ENCODE results near the gene PROX1.

The PROX1 gene

GRCh38 chr1:214002472-214002871 lies 14.7 kb downstream of the PROX1 start:
- DNase-seq, result no peak

GRCh38 chr1:214003233-214003632 lies 15.5 kb downstream of the PROX1 start:
- no peak for DNase-seq

- DNase-seq, result no peak
Measured at GRCh38 chr1:214004014-214004413, 16.2 kb downstream of the PROX1 start.

- no peak for DNase-seq
Measured at GRCh38 chr1:214004795-214005194, 17.0 kb downstream of the PROX1 start.

- no peak for DNase-seq
Measured at GRCh38 chr1:214005708-214006107, 17.9 kb downstream of the PROX1 start.

- DNase-seq, result no peak
Measured at GRCh38 chr1:214006845-214007244, 19.1 kb downstream of the PROX1 start.

- DNase-seq, result no peak
Measured at GRCh38 chr1:214008347-214008746, 20.6 kb downstream of the PROX1 start.

GRCh38 chr1:214008791-214009422 lies 21.1 kb downstream of the PROX1 start:
- DNase-seq, result no peak

GRCh38 chr1:214009423-214010196 lies 21.8 kb downstream of the PROX1 start:
- no peak for DNase-seq

GRCh38 chr1:214010197-214010573 lies 22.4 kb downstream of the PROX1 start:
- no peak for DNase-seq

GRCh38 chr1:214010717-214011116 lies 22.9 kb downstream of the PROX1 start:
- DNase-seq, result no peak

- no peak for DNase-seq
Measured at GRCh38 chr1:214012418-214012817, 24.6 kb downstream of the PROX1 start.

- no peak for DNase-seq
Measured at GRCh38 chr1:214013614-214014377, 26.0 kb downstream of the PROX1 start.

- DNase-seq, result no peak
Measured at GRCh38 chr1:214014730-214015129, 27.0 kb downstream of the PROX1 start.

- no peak for DNase-seq
Measured at GRCh38 chr1:214017191-214017982, 29.6 kb downstream of the PROX1 start.

- DNase-seq, result no peak
Measured at GRCh38 chr1:214018386-214019268, 30.9 kb downstream of the PROX1 start.

- DNase-seq, result no peak
Measured at GRCh38 chr1:214019499-214019898, 31.7 kb downstream of the PROX1 start.

- no peak for DNase-seq
Measured at GRCh38 chr1:214021321-214021720, 33.5 kb downstream of the PROX1 start.

GRCh38 chr1:214022229-214022791 lies 34.5 kb downstream of the PROX1 start:
- DNase-seq, result no peak

- no peak for DNase-seq
Measured at GRCh38 chr1:214022810-214023425, 35.1 kb downstream of the PROX1 start.

GRCh38 chr1:214026985-214027384 lies 39.2 kb downstream of the PROX1 start:
- no peak for DNase-seq

Data from 8988T (cell line).